Mesothelial cell of epicardium (in vitro differentiated cells): ENCODE measurements around the gene CALR. TPM values are rescaled to one million over a fixed set of nuclear protein-coding genes. Genes with fewer than 3 reads are reported as not detected.
"Not testable (repeated sequence)": the region's sequence is repeated elsewhere in the genome, so short reads cannot be mapped to it uniquely, and the experiment has no call there.

Source experiments
- DNase-seq, 2 experiments: peaks; one replicate each; pipeline ENCODE4 v3.0.0; 2021; ENCODE audit warnings: low spot score in 2 of 2; ENCODE audit not compliant: unreplicated experiment in 2 of 2
- H3K27ac Mint-ChIP-seq: 2 replicates; pipeline ENCODE4 v1.8.0; 2021; ENCODE audit warnings: mixed read lengths
- H3K27me3 Mint-ChIP-seq: 2 replicates; pipeline ENCODE4 v1.8.0; 2021; ENCODE audit warnings: low read depth, mixed read lengths
- H3K36me3 Mint-ChIP-seq: 2 replicates; pipeline ENCODE4 v1.8.0; 2021; ENCODE audit warnings: mixed read lengths
- H3K4me1 Mint-ChIP-seq: 2 replicates; pipeline ENCODE4 v1.8.0; 2021; ENCODE audit warnings: mixed read lengths
- H3K4me3 Mint-ChIP-seq: 2 replicates; pipeline ENCODE4 v1.8.0; 2021; ENCODE audit warnings: mild to moderate bottlenecking, moderate library complexity, mixed read lengths
- H3K9me3 Mint-ChIP-seq: 2 replicates; pipeline ENCODE4 v1.8.0; 2021; ENCODE audit warnings: mixed read lengths
- CTCF ChIP-seq: fragments of 200-600 bp; sonication (generic); IDR thresholded peaks from one replicate; pipeline ENCODE4 v1.5.0; 2021; ENCODE audit warnings: antibody characterized with exemption; ENCODE audit not compliant: unreplicated experiment
- total RNA-seq: library from RNA; stranded (reverse); gene quantifications from 3 replicates; pipeline ENCODE4 v1.2.1, GENCODE V29; 2021

CALR gene
- 863 to 886 TPM (median 869 TPM) in 3 replicates for total RNA-seq

GRCh38 chr19:12937927-12938778 lies at the start of gene CALR:
Gene CALR (plus strand): TSS chr19:12938609. CDS start chr19:12938680, 71 bp downstream.
- TF ChIP-seq CTCF: no peak
- Mint-ChIP-seq H3K9me3 (no peaks in the 10 kb centered on the region), H3K4me3 (peak within 1 kb of the TSS; percentile 99), H3K27ac (peak within 1 kb of the TSS; percentile 96), H3K4me1 (peaks cover 36% of the 10 kb centered on the region), H3K36me3 (peaks cover 20% of the 10 kb centered on the region), H3K27me3 (no peaks in the 10 kb centered on the region)
- DNase-seq: peak; percentile 96 to 99

GRCh38 chr19:12890299-12890786 lies 48.1 kb upstream of the CALR start:
- H3K36me3 Mint-ChIP-seq, DNase-seq, H3K9me3 Mint-ChIP-seq: not testable (repeated sequence)
- Mint-ChIP-seq H3K27ac (peak overlapping the region; percentile 84), H3K27me3 (peaks cover 22% of the 10 kb centered on the region), H3K4me3 (peak overlapping the region; percentile 91), H3K4me1 (peaks cover 22% of the 10 kb centered on the region)

GRCh38 chr19:12890787-12891552 lies 47.4 kb upstream of the CALR start, which contains the start of gene GCDH:
Gene GCDH (plus strand): TSS chr19:12891160. CDS start chr19:12891305, 145 bp downstream.
- TF ChIP-seq CTCF: no peak
- peak; percentile 84 to 89 for DNase-seq
- H3K27me3 Mint-ChIP-seq: peaks cover 20% of the 10 kb centered on the region
- H3K4me1 Mint-ChIP-seq: peaks cover 22% of the 10 kb centered on the region
- H3K9me3 Mint-ChIP-seq: no peaks in the 10 kb centered on the region
- H3K36me3 Mint-ChIP-seq: peaks cover 6% of the 10 kb centered on the region
- H3K4me3 Mint-ChIP-seq: peak within 1 kb of the TSS; percentile 91
- H3K27ac Mint-ChIP-seq: peak within 1 kb of the TSS; percentile 84

GRCh38 chr19:12891553-12892021 lies 46.8 kb upstream of the CALR start:
- H3K27ac Mint-ChIP-seq: peak overlapping the region; percentile 25

GRCh38 chr19:12893582-12893981 lies 44.8 kb upstream of the CALR start:
- DNase-seq: no peak
- TF ChIP-seq CTCF: no peak
- peak overlapping the region; percentile 91 for H3K4me3 Mint-ChIP-seq
- H3K36me3 Mint-ChIP-seq: peaks cover 6% of the 10 kb centered on the region
- H3K4me1 Mint-ChIP-seq: peaks cover 18% of the 10 kb centered on the region
- no peaks in the 10 kb centered on the region for H3K9me3 Mint-ChIP-seq
- no peaks in the 10 kb centered on the region for H3K27me3 Mint-ChIP-seq
- H3K27ac Mint-ChIP-seq: no peak overlapping the region

More at GRCh38 chr19:12891553-12892021, 46.8 kb upstream of the CALR start:
- Mint-ChIP-seq H3K9me3 (no peaks in the 10 kb centered on the region), H3K4me1 (peaks cover 19% of the 10 kb centered on the region), H3K27me3 (peaks cover 14% of the 10 kb centered on the region), H3K4me3 (peak overlapping the region; percentile 91), H3K36me3 (peaks cover 6% of the 10 kb centered on the region)
- no peak for TF ChIP-seq CTCF
- DNase-seq: no peak
